HUES48 (cell line): Measurements from ENCODE around the gene TBC1D9B.

ENCODE experiments used
- H3K27ac ChIP-seq: one replicate; pipeline ENCODE4 v1.7.0; 2013; ENCODE audit warnings: low read depth, low read length, inconsistent platforms
- H3K27me3 ChIP-seq: 2 replicates; pipeline ENCODE4 v1.6.1; 2013; ENCODE audit warnings: mild to moderate bottlenecking, low read length; ENCODE audit not compliant: control insufficient read depth, insufficient read depth
- H3K36me3 ChIP-seq: 2 replicates; pipeline ENCODE4 v1.6.1; 2013; ENCODE audit warnings: low read length; ENCODE audit not compliant: control insufficient read depth, insufficient read depth
- H3K4me1 ChIP-seq: 2 replicates; pipeline ENCODE4 v1.6.1; 2013; ENCODE audit warnings: mild to moderate bottlenecking, low read length; ENCODE audit not compliant: control insufficient read depth, insufficient read depth
- H3K4me3 ChIP-seq: 2 replicates; pipeline ENCODE4 v1.5.1; 2013; ENCODE audit warnings: mild to moderate bottlenecking, low read depth, low read length
- H3K9ac ChIP-seq: 2 replicates; pipeline ENCODE4 v1.6.1; 2013; ENCODE audit warnings: mild to moderate bottlenecking, low read depth, low read length, moderate library complexity
- H3K9me3 ChIP-seq: 2 replicates; pipeline ENCODE4 v1.6.1; 2013; ENCODE audit warnings: low read length; ENCODE audit not compliant: control insufficient read depth, insufficient read depth

The TBC1D9B gene

DNA sequence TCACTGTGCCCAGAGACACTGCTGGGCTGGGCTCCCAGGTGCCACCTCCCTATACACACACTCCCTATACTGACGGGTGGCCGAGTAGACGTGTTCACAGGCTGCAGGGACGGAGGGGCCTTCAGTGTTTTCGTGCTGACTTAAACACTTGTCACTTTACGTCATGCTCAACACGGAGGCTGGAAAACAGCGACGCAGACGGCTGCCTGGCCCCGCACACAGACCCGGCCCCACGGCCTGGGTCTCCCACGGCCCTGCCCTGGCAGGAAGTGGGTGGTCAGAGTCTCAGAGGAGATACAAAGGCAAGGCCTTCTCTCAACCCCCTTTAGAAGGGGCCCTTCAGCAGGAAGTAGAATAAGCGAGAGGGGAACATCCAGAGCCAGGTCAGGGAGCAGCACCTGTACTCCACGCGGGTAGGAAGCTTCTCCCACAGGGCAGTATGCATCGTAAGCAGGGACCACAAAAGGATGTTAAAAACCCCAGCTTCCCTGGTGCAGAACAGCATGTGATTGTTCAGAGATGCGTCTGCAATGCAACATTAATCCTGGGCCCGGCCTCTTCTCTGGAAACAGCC is 11.9 kb upstream of the TBC1D9B start:
- Histone ChIP-seq H3K9ac (no peak overlapping the region), H3K36me3 (no peaks in the 10 kb centered on the region), H3K27ac (no peak overlapping the region), H3K4me1 (peaks cover 7% of the 10 kb centered on the region; the same call in 1 of the 2 replicates), H3K4me3 (no peak overlapping the region), H3K9me3 (no peaks in the 10 kb centered on the region), H3K27me3 (no peaks in the 10 kb centered on the region)

DNA sequence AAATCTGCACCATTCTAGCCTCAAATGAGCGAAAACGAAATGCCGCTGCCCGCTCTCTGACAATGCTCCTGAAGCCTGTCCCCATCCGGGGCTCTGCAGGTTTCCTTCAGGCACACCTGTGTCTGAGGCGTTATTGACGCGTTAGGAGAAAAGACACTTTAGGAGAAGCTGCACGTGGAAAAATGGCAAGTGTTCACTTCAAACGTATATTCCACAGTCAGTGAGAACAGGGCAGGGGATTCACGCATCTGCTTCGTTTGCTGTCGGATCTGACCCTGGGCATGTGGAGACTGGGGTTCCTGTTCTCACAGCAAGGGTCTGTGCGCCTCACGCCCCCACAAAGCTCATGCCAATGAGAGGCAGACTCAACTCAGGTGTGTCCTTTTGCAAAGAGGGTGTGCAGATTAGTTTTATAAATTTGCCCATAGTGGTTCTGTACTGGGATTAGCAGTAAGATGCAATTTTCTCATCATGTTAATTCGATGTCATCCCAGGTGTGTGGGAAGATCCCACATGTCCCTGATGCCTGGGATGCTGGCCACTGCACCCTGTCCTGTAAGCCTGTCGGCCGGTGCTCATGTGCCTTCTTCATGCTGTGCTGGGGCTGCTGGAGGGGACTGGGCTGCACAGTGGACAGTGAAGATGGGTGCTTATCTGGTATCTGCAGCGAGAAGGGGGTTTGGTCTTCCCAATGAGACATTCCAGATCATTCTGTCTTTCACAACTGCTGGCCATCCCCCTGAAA is 11.2 kb upstream of the TBC1D9B start:
- H3K4me3 ChIP-seq: no peak overlapping the region
- H3K27me3 ChIP-seq: no peaks in the 10 kb centered on the region
- H3K4me1 ChIP-seq: peaks cover 7% of the 10 kb centered on the region; the same call in 1 of the 2 replicates
- H3K9me3 ChIP-seq: no peaks in the 10 kb centered on the region
- H3K36me3 ChIP-seq: no peaks in the 10 kb centered on the region
- H3K9ac ChIP-seq: no peak overlapping the region
- no peak overlapping the region for H3K27ac ChIP-seq

DNA sequence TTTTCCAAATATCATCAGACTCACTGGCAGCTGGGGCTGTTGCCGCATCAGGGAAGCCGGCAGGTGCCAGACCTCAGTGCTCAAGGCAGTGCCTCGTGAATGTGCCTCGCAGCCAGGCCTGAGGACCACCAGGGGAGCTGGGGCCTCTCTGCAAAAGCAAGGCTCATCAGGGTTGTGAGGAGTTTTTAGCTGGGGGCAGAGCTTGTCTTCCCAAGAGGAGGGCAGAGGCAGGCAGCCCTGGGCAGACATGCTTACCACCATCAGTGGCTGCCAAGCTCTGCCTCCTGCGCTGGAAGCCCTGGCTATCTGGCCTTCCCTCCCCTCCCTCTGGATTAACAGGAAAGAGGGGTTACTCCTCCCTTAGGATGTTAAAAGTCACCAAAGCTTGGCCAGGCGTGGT is 8.8 kb upstream of the TBC1D9B start:
- Histone ChIP-seq H3K27me3 (no peaks in the 10 kb centered on the region), H3K36me3 (no peaks in the 10 kb centered on the region), H3K4me3 (no peak overlapping the region), H3K4me1 (peaks cover 7% of the 10 kb centered on the region; the same call in 1 of the 2 replicates), H3K9ac (no peak overlapping the region), H3K9me3 (no peaks in the 10 kb centered on the region), H3K27ac (no peak overlapping the region)

DNA sequence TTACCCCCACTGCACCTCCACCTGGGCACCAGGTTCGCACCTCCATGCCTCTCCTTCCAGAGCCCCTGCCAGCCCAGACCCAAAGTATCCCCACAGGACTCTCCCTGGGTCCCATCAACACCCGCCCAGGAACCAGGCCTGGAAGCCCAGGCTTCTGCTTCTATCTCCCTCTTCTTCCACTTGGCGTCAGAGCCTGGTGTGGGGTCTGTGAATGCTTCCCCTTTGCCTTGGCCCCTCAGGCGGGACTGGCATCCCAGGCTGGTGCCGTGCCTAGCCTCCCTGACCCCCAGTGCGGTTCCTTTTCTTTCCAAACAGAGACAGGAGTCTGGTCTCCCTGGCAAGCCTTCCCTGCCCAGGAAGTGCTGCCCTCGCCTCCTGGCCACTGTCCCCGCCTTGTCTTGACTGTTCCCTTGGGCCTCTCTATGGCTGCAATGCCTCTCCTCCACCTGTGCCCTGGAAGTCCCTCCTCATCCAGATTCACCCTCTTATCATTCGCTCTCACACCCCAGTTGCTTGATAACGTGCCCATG is 7.8 kb upstream of the TBC1D9B start:
- Histone ChIP-seq H3K36me3 (no peaks in the 10 kb centered on the region), H3K27ac (no peak overlapping the region), H3K4me3 (no peak overlapping the region), H3K4me1 (peaks cover 7% of the 10 kb centered on the region; the same call in 1 of the 2 replicates), H3K9me3 (no peaks in the 10 kb centered on the region), H3K27me3 (no peaks in the 10 kb centered on the region), H3K9ac (no peak overlapping the region)

DNA sequence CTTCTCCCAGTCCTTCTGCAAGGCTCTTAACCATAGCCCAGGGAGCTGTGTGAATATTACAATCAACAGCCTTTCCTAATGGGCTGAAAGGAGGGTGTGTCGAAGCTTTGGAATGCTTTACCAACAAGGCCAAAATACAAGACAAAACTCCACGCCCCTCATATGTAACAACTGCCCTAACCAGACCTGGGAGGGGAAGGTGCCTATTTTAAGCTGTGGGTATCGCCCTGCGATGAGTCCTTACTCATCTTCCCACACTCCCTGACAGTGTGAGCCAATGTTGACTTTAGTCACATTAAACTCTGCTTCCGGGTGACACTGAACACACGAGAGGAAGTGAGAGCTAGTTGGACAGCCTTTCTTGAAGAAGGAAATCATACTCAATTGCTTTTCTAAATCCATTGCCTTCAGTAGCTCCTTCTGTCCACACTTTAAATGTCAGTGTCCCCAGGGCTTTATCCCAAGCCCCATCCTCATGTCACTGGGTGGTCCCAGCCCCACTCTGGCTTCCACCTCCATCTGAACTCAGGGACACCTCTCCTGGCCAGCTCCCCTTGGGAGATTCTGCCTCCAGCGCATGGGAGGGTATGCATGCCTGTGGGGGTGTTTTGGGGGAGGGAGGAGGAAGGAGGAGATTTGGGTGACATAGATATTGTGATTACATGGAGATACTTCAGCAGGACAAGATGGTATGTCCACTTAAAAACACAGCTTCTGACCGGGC is 6.5 kb upstream of the TBC1D9B start:
- no peak overlapping the region for H3K4me3 ChIP-seq

DNA sequence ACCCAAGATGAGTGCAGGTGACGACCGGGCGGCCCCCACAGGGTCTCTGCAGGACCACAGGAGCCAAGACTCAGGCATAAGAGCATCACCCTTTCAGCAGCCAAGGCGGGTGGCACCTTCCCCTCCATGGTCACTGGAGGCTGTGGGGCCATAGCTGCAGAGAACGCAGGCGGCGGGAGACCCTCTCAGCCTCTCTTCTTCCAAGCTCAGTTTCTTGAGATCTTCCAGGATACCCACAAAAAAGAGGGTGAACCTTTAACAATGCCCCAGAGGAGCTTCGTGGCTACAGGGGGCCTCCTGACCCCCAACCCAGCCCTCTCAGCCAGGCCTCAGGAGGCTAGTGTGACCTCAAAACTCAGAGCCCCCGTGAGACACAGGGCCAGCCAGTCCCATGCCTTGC is 5.8 kb upstream of the TBC1D9B start:
- peaks cover 7% of the 10 kb centered on the region; the same call in 1 of the 2 replicates for H3K4me1 ChIP-seq
- H3K27me3 ChIP-seq: no peaks in the 10 kb centered on the region
- H3K9ac ChIP-seq: no peak overlapping the region
- no peaks in the 10 kb centered on the region for H3K9me3 ChIP-seq
- H3K36me3 ChIP-seq: no peaks in the 10 kb centered on the region
- no peak overlapping the region for H3K4me3 ChIP-seq
- no peak overlapping the region for H3K27ac ChIP-seq

More for the DNA sequence above, 6.5 kb upstream of the TBC1D9B start:
- no peak overlapping the region for H3K9ac ChIP-seq
- H3K27me3 ChIP-seq: no peaks in the 10 kb centered on the region
- peaks cover 7% of the 10 kb centered on the region; the same call in 1 of the 2 replicates for H3K4me1 ChIP-seq
- H3K36me3 ChIP-seq: no peaks in the 10 kb centered on the region
- H3K9me3 ChIP-seq: no peaks in the 10 kb centered on the region
- no peak overlapping the region for H3K27ac ChIP-seq

DNA sequence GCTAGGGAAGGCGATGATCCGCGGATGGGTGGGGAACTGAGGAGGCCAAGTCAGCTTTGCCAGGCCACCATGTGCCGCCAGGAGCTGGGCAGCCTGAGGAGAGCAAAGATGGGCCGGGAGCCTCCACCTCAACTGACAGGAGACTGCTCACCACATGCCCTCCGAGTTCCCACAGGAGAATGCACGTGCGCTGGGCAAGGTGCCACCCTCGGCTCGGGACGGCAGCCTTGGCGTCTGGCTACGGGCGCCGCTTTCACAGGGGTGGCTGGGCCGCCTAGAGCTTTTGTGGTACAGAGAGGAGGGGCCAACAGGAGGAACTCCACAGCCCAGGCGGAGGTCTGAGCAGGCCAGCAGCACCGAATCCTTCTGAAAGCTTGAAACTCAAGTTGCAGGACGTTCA is 5.3 kb upstream of the TBC1D9B start:
- no peak overlapping the region for H3K27ac ChIP-seq
- no peak overlapping the region for H3K4me3 ChIP-seq

DNA sequence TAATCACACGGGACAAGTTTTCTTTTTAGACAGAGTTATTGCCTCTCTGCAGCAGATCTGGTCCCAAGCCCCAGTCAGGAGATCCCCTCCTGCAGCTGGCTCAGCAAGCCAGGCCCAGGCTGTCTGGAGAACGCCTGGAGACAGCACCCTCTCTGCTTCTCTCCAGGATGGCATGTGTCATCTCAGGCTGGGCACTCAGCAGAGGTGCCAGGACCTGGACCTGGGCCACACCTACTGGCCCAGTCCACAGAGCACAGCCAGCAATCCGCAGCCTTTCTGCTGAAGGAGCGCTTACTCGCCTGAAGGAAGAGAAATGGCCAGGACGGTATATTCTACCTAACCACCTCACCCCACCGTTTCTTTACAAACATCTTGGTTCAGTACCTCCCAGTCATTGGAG is 4.7 kb upstream of the TBC1D9B start:
- H3K9ac ChIP-seq: no peak overlapping the region
- peaks cover 3% of the 10 kb centered on the region; the same call in 1 of the 2 replicates for H3K4me1 ChIP-seq
- H3K27me3 ChIP-seq: no peaks in the 10 kb centered on the region
- H3K9me3 ChIP-seq: no peaks in the 10 kb centered on the region
- H3K36me3 ChIP-seq: no peaks in the 10 kb centered on the region
- no peak overlapping the region for H3K27ac ChIP-seq
- no peak overlapping the region for H3K4me3 ChIP-seq

More for the DNA sequence above, 5.3 kb upstream of the TBC1D9B start:
- no peak overlapping the region for H3K9ac ChIP-seq
- H3K4me1 ChIP-seq: peaks cover 7% of the 10 kb centered on the region; the same call in 1 of the 2 replicates
- no peaks in the 10 kb centered on the region for H3K36me3 ChIP-seq
- H3K27me3 ChIP-seq: no peaks in the 10 kb centered on the region
- H3K9me3 ChIP-seq: no peaks in the 10 kb centered on the region

DNA sequence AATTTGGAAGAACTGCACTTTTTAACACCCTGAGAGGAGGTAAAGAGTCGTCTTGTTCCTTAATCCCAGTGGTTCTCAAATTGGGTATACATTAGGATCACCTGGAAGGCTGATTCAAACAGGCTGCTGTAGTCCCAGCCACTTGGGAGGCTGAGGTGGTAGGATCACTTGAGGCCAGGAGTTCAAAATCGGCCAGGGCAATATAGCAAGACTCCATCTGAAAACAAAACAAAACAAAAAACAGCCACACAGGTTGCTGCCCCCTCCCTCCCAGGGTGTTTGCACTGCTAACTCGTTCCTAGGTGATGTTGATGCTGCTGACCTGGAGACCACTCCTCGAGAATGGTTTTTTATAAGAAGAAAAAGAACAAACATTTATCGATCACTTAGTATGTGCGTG is 1.5 kb upstream of the TBC1D9B start:
- H3K4me3 ChIP-seq: no peak overlapping the region
- H3K36me3 ChIP-seq: peaks cover 5% of the 10 kb centered on the region
- no peak overlapping the region for H3K27ac ChIP-seq
- H3K4me1 ChIP-seq: peaks cover 4% of the 10 kb centered on the region; the same call in 1 of the 2 replicates
- no peak overlapping the region for H3K9ac ChIP-seq
- no peaks in the 10 kb centered on the region for H3K27me3 ChIP-seq
- no peaks in the 10 kb centered on the region for H3K9me3 ChIP-seq

DNA sequence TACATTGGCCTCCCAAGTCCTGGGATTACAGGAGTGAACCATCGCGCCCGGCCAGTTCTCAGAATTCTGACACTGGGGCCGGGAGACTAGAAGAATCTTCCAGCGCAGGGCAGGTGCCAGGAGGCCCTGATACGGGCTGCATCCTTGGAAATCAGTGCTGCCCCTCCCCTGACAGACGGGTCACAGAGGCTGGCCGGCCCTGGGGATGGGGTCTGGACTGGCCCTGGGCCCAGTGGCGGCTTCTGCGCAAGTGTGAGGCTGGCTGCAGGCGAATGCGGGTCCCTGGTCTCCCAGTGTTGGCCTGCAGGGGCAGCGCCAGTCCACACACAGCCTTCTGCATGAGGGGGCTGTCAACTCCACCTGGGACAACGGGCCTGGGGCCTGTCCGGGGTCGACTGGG is 831 bp upstream of the TBC1D9B start:
- Histone ChIP-seq H3K4me1 (peaks cover 4% of the 10 kb centered on the region; the same call in 1 of the 2 replicates), H3K36me3 (peaks cover 10% of the 10 kb centered on the region), H3K27me3 (no peaks in the 10 kb centered on the region), H3K4me3 (no peak overlapping the region), H3K9me3 (no peaks in the 10 kb centered on the region), H3K27ac (no peak overlapping the region), H3K9ac (no peak overlapping the region)
